Progenitor cell of endocrine pancreas (in vitro differentiated cells): ENCODE results near the gene SLC2A10. TPM values are rescaled to one million over a fixed set of nuclear protein-coding genes. Genes with fewer than 3 reads are reported as not detected.

ENCODE experiments used
- DNase-seq: peaks from one replicate; pipeline ENCODE4 v3.0.0; 2021; ENCODE audit warnings: low spot score; ENCODE audit not compliant: unreplicated experiment
- H3K27ac Mint-ChIP-seq: 2 replicates; pipeline ENCODE4 v1.8.0; 2021; ENCODE audit warnings: mild to moderate bottlenecking, moderate library complexity, mixed read lengths
- H3K27me3 Mint-ChIP-seq: 2 replicates; pipeline ENCODE4 v1.8.0; 2021; ENCODE audit warnings: mixed read lengths
- H3K36me3 Mint-ChIP-seq: 2 replicates; pipeline ENCODE4 v1.8.0; 2022; ENCODE audit warnings: mixed read lengths; ENCODE audit not compliant: insufficient read depth
- H3K4me1 Mint-ChIP-seq: 2 replicates; pipeline ENCODE4 v1.8.0; 2021; ENCODE audit warnings: low read depth, mixed read lengths
- H3K4me3 Mint-ChIP-seq: 2 replicates; pipeline ENCODE4 v1.8.0; 2021; ENCODE audit warnings: low read depth, mild to moderate bottlenecking, moderate library complexity, mixed read lengths
- H3K9me3 Mint-ChIP-seq: 2 replicates; pipeline ENCODE4 v1.8.0; 2021; ENCODE audit warnings: low read depth, mixed read lengths
- total RNA-seq: library from RNA; stranded (reverse); gene quantifications from 2 replicates; pipeline ENCODE4 v1.2.1, GENCODE V29; 2021
- TF ChIP-seq, protein P1 (sequence below): fragments of 200-600 bp; sonication (generic); IDR thresholded peaks from one replicate; pipeline ENCODE4 v1.5.0; 2021; ENCODE audit warnings: antibody characterized with exemption, mild to moderate bottlenecking; ENCODE audit not compliant: unreplicated experiment

Gene SLC2A10
- total RNA-seq, 1 donor from 2014 or later: 16.6 TPM

- no peaks in the 10 kb centered on the region for H3K36me3 Mint-ChIP-seq
- peaks cover 8% of the 10 kb centered on the region for H3K9me3 Mint-ChIP-seq
- TF ChIP-seq, protein P1, sequence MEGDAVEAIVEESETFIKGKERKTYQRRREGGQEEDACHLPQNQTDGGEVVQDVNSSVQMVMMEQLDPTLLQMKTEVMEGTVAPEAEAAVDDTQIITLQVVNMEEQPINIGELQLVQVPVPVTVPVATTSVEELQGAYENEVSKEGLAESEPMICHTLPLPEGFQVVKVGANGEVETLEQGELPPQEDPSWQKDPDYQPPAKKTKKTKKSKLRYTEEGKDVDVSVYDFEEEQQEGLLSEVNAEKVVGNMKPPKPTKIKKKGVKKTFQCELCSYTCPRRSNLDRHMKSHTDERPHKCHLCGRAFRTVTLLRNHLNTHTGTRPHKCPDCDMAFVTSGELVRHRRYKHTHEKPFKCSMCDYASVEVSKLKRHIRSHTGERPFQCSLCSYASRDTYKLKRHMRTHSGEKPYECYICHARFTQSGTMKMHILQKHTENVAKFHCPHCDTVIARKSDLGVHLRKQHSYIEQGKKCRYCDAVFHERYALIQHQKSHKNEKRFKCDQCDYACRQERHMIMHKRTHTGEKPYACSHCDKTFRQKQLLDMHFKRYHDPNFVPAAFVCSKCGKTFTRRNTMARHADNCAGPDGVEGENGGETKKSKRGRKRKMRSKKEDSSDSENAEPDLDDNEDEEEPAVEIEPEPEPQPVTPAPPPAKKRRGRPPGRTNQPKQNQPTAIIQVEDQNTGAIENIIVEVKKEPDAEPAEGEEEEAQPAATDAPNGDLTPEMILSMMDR: no peak
- H3K4me3 Mint-ChIP-seq: no peak overlapping the region
- no peaks in the 10 kb centered on the region for H3K4me1 Mint-ChIP-seq
- peaks cover 10% of the 10 kb centered on the region for H3K27me3 Mint-ChIP-seq
- DNase-seq: no peak
- H3K27ac Mint-ChIP-seq: no peak overlapping the region
Measured at GRCh38 chr20:46701057-46701456, 8.4 kb upstream of the SLC2A10 start.

DNA sequence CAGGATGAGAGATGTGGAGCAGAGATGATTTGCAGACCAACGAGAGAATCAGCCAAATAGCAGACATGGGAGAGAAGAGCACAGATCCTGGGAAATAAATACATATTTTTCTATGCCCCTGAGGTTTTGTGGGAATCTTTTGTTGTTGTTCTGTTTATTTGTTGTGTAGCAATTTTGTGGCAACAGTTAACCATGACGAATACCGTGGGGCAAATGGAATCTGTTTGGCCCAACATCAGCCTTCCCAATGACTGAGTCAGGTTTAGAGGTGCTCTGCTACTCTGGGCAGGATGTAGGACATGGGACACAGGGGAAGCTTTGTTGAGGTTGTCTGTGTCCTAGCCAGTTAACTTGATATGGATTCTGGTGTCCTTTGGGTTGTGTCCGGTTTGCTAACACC lies 7.9 kb upstream of the SLC2A10 start:
- TF ChIP-seq, protein P1: no peak
- DNase-seq: no peak
- Mint-ChIP-seq H3K36me3 (no peaks in the 10 kb centered on the region), H3K27ac (no peak overlapping the region), H3K4me1 (no peaks in the 10 kb centered on the region), H3K27me3 (peaks cover 10% of the 10 kb centered on the region), H3K4me3 (no peak overlapping the region), H3K9me3 (peaks cover 10% of the 10 kb centered on the region)

GRCh38 chr20:46701986-46702385 lies 7.5 kb upstream of the SLC2A10 start:
- Mint-ChIP-seq H3K9me3 (peaks cover 11% of the 10 kb centered on the region), H3K27ac (no peak overlapping the region), H3K36me3 (no peaks in the 10 kb centered on the region), H3K27me3 (peaks cover 10% of the 10 kb centered on the region), H3K4me3 (no peak overlapping the region), H3K4me1 (no peaks in the 10 kb centered on the region)
- TF ChIP-seq, protein P1: no peak
- no peak for DNase-seq

GRCh38 chr20:46702447-46703203 lies 6.8 kb upstream of the SLC2A10 start:
- H3K4me3 Mint-ChIP-seq: no peak overlapping the region
- no peak for DNase-seq
- peaks cover 10% of the 10 kb centered on the region for H3K27me3 Mint-ChIP-seq
- H3K27ac Mint-ChIP-seq: no peak overlapping the region
- TF ChIP-seq, protein P1: no peak
- H3K9me3 Mint-ChIP-seq: peaks cover 11% of the 10 kb centered on the region
- no peaks in the 10 kb centered on the region for H3K4me1 Mint-ChIP-seq
- no peaks in the 10 kb centered on the region for H3K36me3 Mint-ChIP-seq

GRCh38 chr20:46703435-46703834 lies 6.0 kb upstream of the SLC2A10 start:
- TF ChIP-seq, protein P1: no peak
- peaks cover 2% of the 10 kb centered on the region for H3K4me1 Mint-ChIP-seq

More at GRCh38 chr20:46703435-46703834, 6.0 kb upstream of the SLC2A10 start:
- DNase-seq: no peak
- Mint-ChIP-seq H3K4me3 (no peak overlapping the region), H3K27ac (no peak overlapping the region), H3K36me3 (no peaks in the 10 kb centered on the region), H3K9me3 (peaks cover 11% of the 10 kb centered on the region), H3K27me3 (peaks cover 10% of the 10 kb centered on the region)
